Spleen (tissue), 11 donors: ENCODE data around the gene TAF13. TPM values are rescaled to one million over a fixed set of nuclear protein-coding genes. Genes with fewer than 3 reads are reported as not detected.
A peak's percentile ranks its signal among the peaks of the same experiment; 100 is the strongest.
"Not testable (repeated sequence)": the region's sequence is repeated elsewhere in the genome, so short reads cannot be mapped to it uniquely, and the experiment has no call there.

Source experiments
- DNase-seq: peaks from one replicate; pipeline ENCODE4 v3.0.0-alpha.2; 2020
- H3K27ac ChIP-seq, 8 donors: fragments of 200-600 bp; sonication (generic) in 7 of 8; 1 replicate in 4 of 8; 2 replicates in 4 of 8; pipeline versions ENCODE4 v1.5.0 to v1.8.0; 2016 to 2021; ENCODE audit warnings: inconsistent platforms in 4 of 8, mild to moderate bottlenecking in 4 of 8, moderate library complexity in 1 of 8
- H3K27me3 ChIP-seq, 7 donors: fragments of 200-600 bp; sonication (generic) in 6 of 7; replicated peaks in 1 of 7; 1 replicate in 4 of 7; 2 replicates in 3 of 7; pipeline versions ENCODE4 v1.5.0 to v1.8.0; 2016 to 2021; ENCODE audit warnings: inconsistent platforms in 3 of 7, mild to moderate bottlenecking in 1 of 7
- H3K36me3 ChIP-seq, 6 donors: fragments of 200-600 bp; sonication (generic) in 5 of 6; 1 replicate in 4 of 6; 2 replicates in 2 of 6; pipeline versions ENCODE4 v1.5.0 to v1.8.0; 2016 to 2021; ENCODE audit warnings: inconsistent platforms in 2 of 6
- H3K4me1 ChIP-seq, 6 donors: fragments of 200-600 bp; sonication (generic) in 5 of 6; 1 replicate in 3 of 6; 2 replicates in 3 of 6; pipeline versions ENCODE4 v1.5.0 to v1.8.0; 2016 to 2021; ENCODE audit warnings: inconsistent platforms in 3 of 6
- H3K4me3 ChIP-seq, 8 donors: fragments of 200-600 bp; sonication (generic) in 7 of 8; 1 replicate in 4 of 8; 2 replicates in 4 of 8; pipeline versions ENCODE4 v1.5.0 to v1.8.0; 2016 to 2021; ENCODE audit warnings: inconsistent platforms in 4 of 8, mild to moderate bottlenecking in 4 of 8, moderate library complexity in 2 of 8
- H3K9me3 ChIP-seq, 8 donors: fragments of 200-600 bp; sonication (generic) in 7 of 8; 1 replicate in 4 of 8; 2 replicates in 4 of 8; pipeline versions ENCODE4 v1.5.0 to v1.8.0; 2016 to 2021; ENCODE audit warnings: inconsistent platforms in 4 of 8
- POLR2A ChIP-seq, 3 donors: fragments of 450-650 bp; IDR thresholded peaks; one replicate each; pipeline ENCODE4 v1.5.1; 2017; ENCODE audit warnings: antibody characterized with exemption in 3 of 3, mild to moderate bottlenecking in 1 of 3
- POLR2AphosphoS5 ChIP-seq, 3 donors: sonication (generic); formaldehyde crosslinking; IDR thresholded peaks; one replicate each; pipeline ENCODE4 v1.5.1; 2017; ENCODE audit warnings: antibody characterized with exemption in 3 of 3
- WGBS, 5 donors: extraction: QIAGEN DNeasy Blood & Tissue Kit in 3 of 5; methylation state at CpG; one replicate each; pipeline versions ENCODE4 v1.1.5 to v1.1.7; 2013 to 2018; 5-methylcytosine and 5-hydroxymethylcytosine counted together
- intact Hi-C: fragments of 100-400 bp; cut with DNase I; formaldehyde crosslinking; loops from one replicate; pipeline ENCODE4 v1.15.0; 2023; ENCODE audit warnings: low total_unique reads
- polyA plus RNA-seq, 3 donors: library from polyadenylated mRNA; stranded (reverse); fragments of 200-250 nt; gene quantifications; one replicate each; pipeline ENCODE4 v1.2.1, GENCODE V29; 2013
- total RNA-seq, 7 donors: library from RNA; depleted of rRNA in 3 of 7; stranded (reverse); fragments of >200 nt in 3 of 7; fragmentation: NEBNext Ultra II Directional in 4 of 7; extraction: Animal tissue kit (Norgen Biotek cat#: 25700) in 4 of 7; gene quantifications; one replicate each; pipeline versions ENCODE4 v1.1.0 to v1.2.1, GENCODE V29; 2016 to 2021
- TF ChIP-seq, protein P1 (sequence below), 11 experiments: fragments of 200-600 bp in 7 of 11; fragments of 450-650 bp in 4 of 11; sonication (generic) in 4 of 11; IDR thresholded peaks in 8 of 11; conservative IDR thresholded peaks in 3 of 11; 1 replicate in 7 of 11; 2 replicates in 4 of 11; pipeline versions ENCODE4 v1.4.0 to v1.8.0; 2016 to 2021; ENCODE audit warnings: antibody characterized with exemption in 11 of 11, inconsistent platforms in 4 of 11, mild to moderate bottlenecking in 1 of 11
- donor health status: healthy with polysubstance abuse.
- donor health status: DM: no; HTN: no; CAD: no; lungs with moderate emphysema.
- donor health status: DM: no; HTN: no; CAD: no.
- donor health status: Bipolar disorder and iron deficiency.
- donor health status: healthy.
- donor health status: DM: no; HTN: no; CAD: no.
- donor health status: DM: yes; HTN: yes; CAD: no.

The TAF13 gene
- total and polyA plus RNA-seq, 10 donors, result 9.0 to 32.5 (median 22.7) TPM

DNA sequence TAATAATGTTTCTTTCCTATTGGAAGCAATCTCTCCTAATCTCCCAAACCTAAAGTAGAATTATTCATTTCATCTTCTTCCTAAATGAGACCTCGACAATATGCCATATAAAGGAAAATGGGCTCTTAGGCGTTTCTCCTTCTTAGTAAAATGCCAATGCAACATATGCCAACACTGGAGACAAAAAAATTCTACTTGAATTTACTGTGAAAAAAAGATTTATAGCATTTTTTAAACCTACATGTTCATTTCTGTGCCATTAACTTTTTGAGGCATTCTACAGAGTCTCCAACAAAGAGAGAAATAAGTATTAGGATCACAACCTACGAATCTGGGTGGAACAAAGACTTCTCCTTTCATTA is 35.2 kb downstream of the TAF13 start:
- TF ChIP-seq POLR2A (IDR thresholded peaks at IDR 0.05), result no peak
- no peak for TF ChIP-seq POLR2AphosphoS5 (IDR thresholded peaks at IDR 0.05)
- TF ChIP-seq, protein P1, sequence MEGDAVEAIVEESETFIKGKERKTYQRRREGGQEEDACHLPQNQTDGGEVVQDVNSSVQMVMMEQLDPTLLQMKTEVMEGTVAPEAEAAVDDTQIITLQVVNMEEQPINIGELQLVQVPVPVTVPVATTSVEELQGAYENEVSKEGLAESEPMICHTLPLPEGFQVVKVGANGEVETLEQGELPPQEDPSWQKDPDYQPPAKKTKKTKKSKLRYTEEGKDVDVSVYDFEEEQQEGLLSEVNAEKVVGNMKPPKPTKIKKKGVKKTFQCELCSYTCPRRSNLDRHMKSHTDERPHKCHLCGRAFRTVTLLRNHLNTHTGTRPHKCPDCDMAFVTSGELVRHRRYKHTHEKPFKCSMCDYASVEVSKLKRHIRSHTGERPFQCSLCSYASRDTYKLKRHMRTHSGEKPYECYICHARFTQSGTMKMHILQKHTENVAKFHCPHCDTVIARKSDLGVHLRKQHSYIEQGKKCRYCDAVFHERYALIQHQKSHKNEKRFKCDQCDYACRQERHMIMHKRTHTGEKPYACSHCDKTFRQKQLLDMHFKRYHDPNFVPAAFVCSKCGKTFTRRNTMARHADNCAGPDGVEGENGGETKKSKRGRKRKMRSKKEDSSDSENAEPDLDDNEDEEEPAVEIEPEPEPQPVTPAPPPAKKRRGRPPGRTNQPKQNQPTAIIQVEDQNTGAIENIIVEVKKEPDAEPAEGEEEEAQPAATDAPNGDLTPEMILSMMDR (IDR thresholded peaks at IDR 0.05 in 8 of 11, conservative IDR thresholded peaks at IDR 0.05 in 3 of 11), result no peak
- no peaks in the 10 kb centered on the region for H3K27me3 ChIP-seq
- 12 to 33% (median 16%) methylated on average over 3 of the region's 3 CpGs for WGBS, 5 donors
- intact Hi-C loops, result no loop called here
- H3K9me3 ChIP-seq, result no peaks in the 10 kb centered on the region
- H3K27ac ChIP-seq, result peak overlapping the region in 3 of 8 donors; percentile 91 to 94 (median 92)
- no peaks in the 10 kb centered on the region for H3K36me3 ChIP-seq
- peaks cover 6 to 32% (median 13%) of the 10 kb centered on the region in 6 donors for H3K4me1 ChIP-seq
- no peak for DNase-seq
- peak overlapping the region; percentile 82 to 100 (median 98) for H3K4me3 ChIP-seq

DNA sequence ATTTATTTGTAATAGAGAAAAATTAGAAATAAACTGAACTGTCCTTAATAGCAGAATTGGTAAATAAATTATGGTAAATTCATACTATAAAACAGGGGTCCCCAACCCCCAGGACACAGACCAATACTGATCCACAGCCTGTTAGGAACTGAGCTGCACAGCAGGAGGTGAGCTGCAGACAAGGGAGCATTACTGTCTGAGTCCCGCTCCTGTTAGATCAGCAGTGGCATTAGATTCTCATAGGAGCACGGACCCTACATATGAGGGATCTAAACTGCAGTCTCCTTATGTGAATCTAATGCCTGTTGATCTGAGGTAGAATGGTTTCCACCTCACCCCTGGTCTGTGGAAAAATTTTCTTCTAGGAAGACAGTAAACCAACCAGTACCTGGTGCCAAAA is 41.4 kb downstream of the TAF13 start:
- DNase-seq, result no peak
- Histone ChIP-seq H3K9me3 (no peaks in the 10 kb centered on the region), H3K4me3 (no peak overlapping the region), H3K36me3 (no peaks in the 10 kb centered on the region), H3K27ac (no peak overlapping the region), H3K4me1 (peaks cover 0 to 8% (median 0%) of the 10 kb centered on the region in 6 donors), H3K27me3 (no peaks in the 10 kb centered on the region)
- TF ChIP-seq, protein P1 (IDR thresholded peaks at IDR 0.05 in 8 of 11, conservative IDR thresholded peaks at IDR 0.05 in 3 of 11), result no peak
- no peak for TF ChIP-seq POLR2AphosphoS5 (IDR thresholded peaks at IDR 0.05)
- no peak for TF ChIP-seq POLR2A (IDR thresholded peaks at IDR 0.05)
- WGBS, 5 donors, result 96 to 100% (median 97%) methylated on average over 2 of the region's 2 CpGs
- intact Hi-C loops, result no loop called here

DNA sequence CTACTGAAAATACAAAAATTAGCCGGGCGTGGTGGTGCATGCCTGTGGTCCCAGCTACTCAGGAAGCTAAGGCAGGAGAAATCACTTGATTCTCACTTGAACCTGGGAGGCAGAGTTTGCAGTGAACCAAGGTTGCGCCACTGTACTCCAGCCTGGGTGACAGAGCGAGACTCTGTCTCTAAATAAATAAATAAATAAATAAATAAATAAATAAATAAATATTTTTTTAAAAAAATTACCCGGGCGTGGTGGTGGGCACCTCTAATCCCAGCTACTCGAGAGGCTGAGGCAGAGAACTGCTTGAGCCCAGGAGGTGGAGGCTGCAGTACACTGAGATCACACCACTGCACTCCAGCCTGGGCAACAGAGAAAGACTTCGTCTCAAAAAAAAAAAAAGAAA is 46.3 kb downstream of the TAF13 start:
- H3K9me3 ChIP-seq, intact Hi-C loops, H3K36me3 ChIP-seq, H3K27me3 ChIP-seq, H3K4me3 ChIP-seq, DNase-seq, H3K4me1 ChIP-seq, H3K27ac ChIP-seq: not testable (repeated sequence)
- 93 to 97% (median 95%) methylated on average over 8 of the region's 8 CpGs for WGBS, 5 donors

DNA sequence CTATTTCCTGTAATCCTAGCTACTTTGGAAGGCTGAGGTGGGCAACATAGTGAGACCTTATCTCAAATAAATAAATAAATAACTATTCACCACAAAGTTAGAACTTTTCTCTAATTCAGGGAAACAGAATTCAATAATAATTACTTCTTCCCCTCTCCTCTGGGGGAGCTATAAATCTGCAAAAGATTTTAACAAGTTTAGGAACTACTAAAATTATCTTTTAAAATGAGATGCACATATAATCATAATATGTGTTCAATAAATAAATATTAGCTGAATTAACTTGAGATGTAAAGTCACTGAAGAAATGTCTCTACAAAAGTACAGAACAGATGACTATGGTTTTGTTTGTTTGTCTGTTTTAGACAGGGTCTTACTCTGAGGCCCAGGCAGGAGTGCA is 48.0 kb downstream of the TAF13 start:
- no peak for TF ChIP-seq POLR2A (IDR thresholded peaks at IDR 0.05)
- TF ChIP-seq, protein P1 (IDR thresholded peaks at IDR 0.05 in 8 of 11, conservative IDR thresholded peaks at IDR 0.05 in 3 of 11), result peak in 1 of 11 experiments; percentile 6
- Histone ChIP-seq H3K4me3 (no peak overlapping the region), H3K36me3 (peaks cover 0 to 9% (median 2%) of the 10 kb centered on the region in 6 donors), H3K27me3 (no peaks in the 10 kb centered on the region), H3K4me1 (no peaks in the 10 kb centered on the region), H3K9me3 (no peaks in the 10 kb centered on the region), H3K27ac (no peak overlapping the region)
- intact Hi-C loops, result no loop called here
- no peak for DNase-seq

DNA sequence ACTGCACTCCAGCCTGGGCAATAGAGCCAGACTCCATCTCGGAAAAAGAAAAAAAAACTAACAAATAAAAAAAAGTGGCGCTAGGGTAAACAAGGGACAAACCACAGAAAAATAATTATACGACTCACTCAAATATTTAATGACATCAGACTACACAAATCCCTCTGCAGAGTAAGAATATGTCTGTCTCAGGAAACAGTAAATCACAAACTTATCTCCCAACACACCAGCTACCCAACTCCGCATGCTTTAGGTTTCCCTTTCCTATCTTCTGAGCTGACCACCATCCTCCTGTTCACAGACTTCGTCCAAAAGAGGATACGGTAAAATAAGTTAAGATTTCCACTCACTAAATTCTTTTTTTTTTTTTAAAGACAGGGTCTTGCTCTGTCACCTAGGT is 50.1 kb downstream of the TAF13 start:
- no peak overlapping the region for H3K27ac ChIP-seq
- H3K27me3 ChIP-seq, result no peaks in the 10 kb centered on the region
- H3K36me3 ChIP-seq, result peaks cover 0 to 27% (median 9%) of the 10 kb centered on the region in 6 donors
- intact Hi-C loops, result no loop called here
- no peak for DNase-seq
- 77 to 86% (median 80%) methylated on average over 6 of the region's 6 CpGs for WGBS, 5 donors
- H3K9me3 ChIP-seq, result no peaks in the 10 kb centered on the region
- no peak overlapping the region for H3K4me3 ChIP-seq
- TF ChIP-seq POLR2AphosphoS5 (IDR thresholded peaks at IDR 0.05) (no peak), POLR2A (IDR thresholded peaks at IDR 0.05) (no peak)
- TF ChIP-seq, protein P1 (IDR thresholded peaks at IDR 0.05 in 8 of 11, conservative IDR thresholded peaks at IDR 0.05 in 3 of 11), result no peak
- no peaks in the 10 kb centered on the region for H3K4me1 ChIP-seq
